ENCODE measurements around the gene KCTD19. TPM values are rescaled to one million over a fixed set of nuclear protein-coding genes. Genes with fewer than 3 reads are reported as not detected.

The KCTD19 gene
- total RNA-seq, 4 donors from 2014 or later: 0.24 to 0.93 TPM; not detected in 2

DNA sequence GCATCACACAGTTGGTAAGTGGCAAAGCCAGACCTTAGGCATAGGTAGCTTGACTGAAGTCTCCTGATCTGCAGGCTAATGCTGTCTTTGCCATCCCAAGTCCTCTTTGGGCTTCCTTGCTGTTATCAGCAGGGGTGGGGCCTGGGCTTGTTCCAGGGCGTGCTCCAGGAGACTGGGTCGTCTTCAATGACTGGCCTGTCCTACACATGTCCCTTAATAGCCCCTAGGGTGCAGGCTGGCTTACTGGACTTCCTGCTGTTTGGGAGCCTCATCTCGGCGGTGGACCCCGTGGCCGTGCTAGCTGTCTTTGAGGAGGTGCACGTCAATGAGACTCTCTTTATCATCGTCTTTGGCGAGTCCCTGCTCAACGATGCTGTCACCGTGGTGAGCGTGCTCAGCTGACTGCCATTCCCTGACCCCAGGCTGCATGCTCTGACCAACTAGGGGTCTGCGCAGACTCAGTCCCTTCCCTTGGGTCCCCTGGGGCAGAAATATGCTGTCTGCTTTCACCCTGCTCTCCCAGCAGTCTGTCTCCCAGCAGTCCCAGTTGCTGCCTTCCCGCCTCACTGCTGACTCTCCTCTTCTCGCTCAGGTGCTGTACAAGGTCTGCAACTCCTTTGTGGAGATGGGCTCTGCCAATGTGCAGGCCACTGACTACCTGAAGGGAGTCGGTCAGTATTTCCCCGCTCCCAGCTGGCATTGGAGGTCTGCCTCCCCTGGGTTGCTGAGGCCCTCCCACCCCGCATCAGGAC lies 71.6 kb downstream of the KCTD19 start:
- DNase-seq (ENCODE audit: low spot score): no peak
- no peak for ATAC-seq (ENCODE audit: low FRiP score)
- TF ChIP-seq CTCF (IDR thresholded peaks at IDR 0.05): no peak

DNA sequence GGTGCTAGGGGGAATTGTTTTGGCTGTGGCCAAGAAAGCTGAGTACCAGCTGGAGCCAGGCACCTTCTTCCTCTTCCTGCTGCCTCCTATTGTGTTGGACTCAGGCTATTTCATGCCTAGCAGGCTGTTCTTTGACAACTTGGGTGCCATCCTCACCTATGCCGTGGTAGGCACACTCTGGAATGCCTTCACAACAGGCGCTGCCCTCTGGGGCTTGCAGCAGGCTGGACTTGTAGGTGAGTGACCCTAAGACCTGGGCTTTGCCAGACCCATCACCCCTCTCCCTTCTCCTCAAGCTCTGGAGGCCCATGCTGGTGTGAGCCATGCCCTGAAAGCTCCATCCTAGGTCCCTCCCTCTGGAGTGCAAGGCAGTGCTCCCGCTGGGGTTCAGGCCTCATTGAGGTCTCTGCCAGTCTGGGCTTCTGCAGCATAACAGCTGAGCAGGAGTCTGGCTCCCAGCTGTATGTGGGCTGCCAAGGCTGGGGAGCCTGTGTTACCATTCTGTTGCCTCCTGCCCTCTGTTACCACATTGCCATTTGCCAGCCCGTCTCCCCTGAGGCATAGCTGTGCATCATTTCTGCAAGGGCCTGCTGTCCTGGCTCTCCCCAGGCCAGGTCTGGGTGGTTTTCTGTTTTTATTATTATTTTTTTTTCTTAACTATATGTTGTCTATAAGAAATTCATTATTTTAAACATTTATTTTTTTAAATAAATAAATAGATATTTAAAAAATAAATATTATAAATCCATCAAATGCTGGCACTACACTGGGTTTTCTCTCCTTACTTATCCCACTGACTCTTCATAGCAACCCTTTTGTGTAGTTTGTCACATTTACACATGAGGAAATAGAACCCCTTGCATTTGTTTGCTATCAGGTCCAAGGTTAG lies 73.7 kb downstream of the KCTD19 start:
- ATAC-seq (ENCODE audit: low FRiP score) (no peak), DNase-seq (ENCODE audit: low spot score) (no peak)

DNA sequence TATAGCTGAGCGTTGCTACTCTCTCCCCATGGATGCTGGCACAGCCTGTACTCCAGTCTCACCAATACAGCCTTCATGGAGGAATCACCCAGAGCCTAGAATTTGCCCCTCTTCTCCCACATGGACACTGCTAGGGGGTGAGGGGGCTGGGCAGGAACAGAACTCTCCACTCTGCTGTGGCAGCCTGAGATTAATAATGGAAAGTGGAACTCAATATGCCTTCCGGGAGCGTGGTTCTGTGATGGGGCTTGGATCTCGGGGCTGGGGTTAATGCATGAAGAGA lies 76.6 kb downstream of the KCTD19 start:
- no peak for TF ChIP-seq CTCF (IDR thresholded peaks at IDR 0.05)
- ATAC-seq (ENCODE audit: low FRiP score): no peak
- DNase-seq (ENCODE audit: low spot score): no peak

More for the DNA sequence above, 73.7 kb downstream of the KCTD19 start:
- TF ChIP-seq CTCF (IDR thresholded peaks at IDR 0.05): no peak

- ATAC-seq (ENCODE audit: low FRiP score) (no peak), DNase-seq (ENCODE audit: low spot score) (no peak)
Observed at GRCh38 chr16:67249178-67250044, 77.1 kb downstream of the KCTD19 start.

GRCh38 chr16:67248401-67249177 lies 78.0 kb downstream of the KCTD19 start, which contains the start of gene SLC9A5:
Gene SLC9A5 (plus strand): TSS chr16:67248979. CDS start chr16:67249015, 36 bp downstream.
- DNase-seq (ENCODE audit: low spot score): no peak
- TF ChIP-seq CTCF (IDR thresholded peaks at IDR 0.05): no peak
- ATAC-seq (ENCODE audit: low FRiP score): no peak

More at GRCh38 chr16:67249178-67250044, 77.1 kb downstream of the KCTD19 start:
- no peak for TF ChIP-seq CTCF (IDR thresholded peaks at IDR 0.05)

DNA sequence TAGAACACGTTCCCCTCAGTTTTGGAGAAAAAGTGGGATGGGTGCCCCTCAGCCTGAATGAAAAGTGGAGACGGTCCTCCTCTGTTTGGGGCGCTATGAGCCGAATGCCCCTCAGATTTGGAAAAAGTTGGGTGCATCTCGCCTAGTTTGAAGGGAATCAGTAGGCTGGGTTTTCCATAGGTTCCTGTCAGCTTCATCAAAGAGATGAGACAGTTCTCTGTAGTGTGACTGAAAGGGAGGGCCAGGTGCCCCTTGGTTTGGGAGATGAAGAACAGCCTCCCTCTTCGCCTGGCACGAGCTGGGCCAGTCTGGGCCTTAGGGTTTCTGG lies 78.5 kb downstream of the KCTD19 start:
- TF ChIP-seq CTCF (IDR thresholded peaks at IDR 0.05): no peak
- DNase-seq (ENCODE audit: low spot score) (no peak), ATAC-seq (ENCODE audit: low FRiP score) (no peak)

Measured in omental fat pad (tissue), 4 donors.